Testis (tissue), 3 donors: ENCODE data around the gene UBE2K. TPM values are rescaled to one million over a fixed set of nuclear protein-coding genes. Genes with fewer than 3 reads are reported as not detected.

ENCODE experiments used
- DNase-seq: peaks from one replicate; pipeline ENCODE4 v3.0.0-alpha.2; 2019
- H3K27ac ChIP-seq, 2 donors: fragments of 200-600 bp; sonication (generic); one replicate each; pipeline ENCODE4 v1.5.1; 2019
- H3K27me3 ChIP-seq: fragments of 200-600 bp; sonication (generic); one replicate; pipeline ENCODE4 v1.5.1; 2019
- H3K36me3 ChIP-seq: fragments of 200-600 bp; sonication (generic); one replicate; pipeline ENCODE4 v1.5.1; 2017; ENCODE audit warnings: low read depth; ENCODE audit errors: missing control alignments
- H3K4me1 ChIP-seq: fragments of 200-600 bp; sonication (generic); one replicate; pipeline ENCODE4 v1.5.1; 2019
- H3K4me3 ChIP-seq, 2 donors: fragments of 200-600 bp; sonication (generic); one replicate each; pipeline ENCODE4 v1.5.1; 2017 to 2019
- H3K9me3 ChIP-seq: fragments of 200-600 bp; sonication (generic); one replicate; pipeline ENCODE4 v1.5.1; 2017
- POLR2A ChIP-seq: fragments of 450-650 bp; IDR thresholded peaks from one replicate; pipeline ENCODE4 v1.6.1; 2017; ENCODE audit warnings: antibody characterized with exemption, mild to moderate bottlenecking, moderate library complexity
- WGBS, 2 donors: methylation state at CpG; one replicate each; pipeline ENCODE4 v1.1.5; 2018; 5-methylcytosine and 5-hydroxymethylcytosine counted together
- intact Hi-C: fragments of 100-400 bp; cut with DNase I; formaldehyde crosslinking; loops from one replicate; pipeline ENCODE4 v1.15.1; 2023; ENCODE audit warnings: low total_unique reads
- polyA plus RNA-seq: library from polyadenylated mRNA; stranded (reverse); fragments of 350-450 nt; fragmentation: Illumina TruSeq; extraction: RNeasy Lipid Tissue Mini Kit (QIAGEN cat#74804); gene quantifications from one replicate; pipeline ENCODE4 v1.2.3, GENCODE V29; 2014; ENCODE audit warnings: low read depth, low replicate concordance; ENCODE audit not compliant: insufficient read depth
- small RNA-seq, 2 donors: library from RNA; depleted of rRNA; stranded (forward); fragments of <200 nt; gene quantifications; one replicate each; pipeline ENCODE3, GENCODE V24; 2016
- total RNA-seq, 2 donors: library from RNA; depleted of rRNA; stranded (reverse); fragments of >200 nt; gene quantifications; one replicate each; pipeline ENCODE4 v1.2.3, GENCODE V29; 2016
- TF ChIP-seq, protein P1 (sequence below), 3 experiments: fragments of 450-650 bp in 2 of 3; fragments of 200-600 bp in 1 of 3; sonication (generic) in 1 of 3; IDR thresholded peaks; one replicate each; pipeline ENCODE4 v1.5.1; 2016 to 2019; ENCODE audit warnings: antibody characterized with exemption in 3 of 3, mild to moderate bottlenecking in 2 of 3, moderate library complexity in 1 of 3

The UBE2K gene
- total and polyA plus RNA-seq, 3 donors from 2014 or later: 23.0 to 81.8 (median 24.3) TPM

GRCh38 chr4:39825741-39826231 lies 127.8 kb downstream of the UBE2K start:
- no peak overlapping the region for H3K27ac ChIP-seq

More at GRCh38 chr4:39825741-39826231, 127.8 kb downstream of the UBE2K start:
- Histone ChIP-seq H3K36me3 (no peaks in the 10 kb centered on the region), H3K4me1 (no peaks in the 10 kb centered on the region), H3K9me3 (no peaks in the 10 kb centered on the region), H3K27me3 (no peaks in the 10 kb centered on the region), H3K4me3 (no peak overlapping the region)
- TF ChIP-seq, protein P1, sequence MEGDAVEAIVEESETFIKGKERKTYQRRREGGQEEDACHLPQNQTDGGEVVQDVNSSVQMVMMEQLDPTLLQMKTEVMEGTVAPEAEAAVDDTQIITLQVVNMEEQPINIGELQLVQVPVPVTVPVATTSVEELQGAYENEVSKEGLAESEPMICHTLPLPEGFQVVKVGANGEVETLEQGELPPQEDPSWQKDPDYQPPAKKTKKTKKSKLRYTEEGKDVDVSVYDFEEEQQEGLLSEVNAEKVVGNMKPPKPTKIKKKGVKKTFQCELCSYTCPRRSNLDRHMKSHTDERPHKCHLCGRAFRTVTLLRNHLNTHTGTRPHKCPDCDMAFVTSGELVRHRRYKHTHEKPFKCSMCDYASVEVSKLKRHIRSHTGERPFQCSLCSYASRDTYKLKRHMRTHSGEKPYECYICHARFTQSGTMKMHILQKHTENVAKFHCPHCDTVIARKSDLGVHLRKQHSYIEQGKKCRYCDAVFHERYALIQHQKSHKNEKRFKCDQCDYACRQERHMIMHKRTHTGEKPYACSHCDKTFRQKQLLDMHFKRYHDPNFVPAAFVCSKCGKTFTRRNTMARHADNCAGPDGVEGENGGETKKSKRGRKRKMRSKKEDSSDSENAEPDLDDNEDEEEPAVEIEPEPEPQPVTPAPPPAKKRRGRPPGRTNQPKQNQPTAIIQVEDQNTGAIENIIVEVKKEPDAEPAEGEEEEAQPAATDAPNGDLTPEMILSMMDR (IDR thresholded peaks at IDR 0.05): no peak
- TF ChIP-seq POLR2A: no peak
- 76 to 87% methylated on average over 7 of the region's 7 CpGs for WGBS, 2 donors
- intact Hi-C loops: no loop called here
- no peak for DNase-seq

Small RNA genes lying within 50 kb of the gene (small RNA-seq; reads per million reads assigned to genes)
- gene RF00019 (0 reads per million in 2 donors), gene RN7SL558P (0 reads per million in 2 donors)

Other genes with a start within 250 kb of the UBE2K start
- gene RPL9, start 239.2 kb upstream of the UBE2K start, total RNA-seq: 1,000 to 10,000 TPM in 1 of 2 donors, 100 to 1,000 TPM in 1; 755 to 1,313 TPM
- gene RPL9, start 239.2 kb upstream of the UBE2K start, polyA plus RNA-seq: 1,315 TPM
- 10 to 100 TPM; 24.0 to 31.1 TPM for gene LIAS, start 239.1 kb upstream of the UBE2K start, total RNA-seq
- 59.0 TPM for gene LIAS, start 239.1 kb upstream of the UBE2K start, polyA plus RNA-seq
- 10 to 100 TPM; 11.3 to 21.4 TPM for gene UGDH, start 170.7 kb upstream of the UBE2K start, total RNA-seq
- 8.1 TPM for gene UGDH, start 170.7 kb upstream of the UBE2K start, polyA plus RNA-seq
- 10 to 100 TPM; 20.4 to 32.0 TPM for gene SMIM14, start 59.3 kb upstream of the UBE2K start, total RNA-seq
- 73.8 TPM for gene SMIM14, start 59.3 kb upstream of the UBE2K start, polyA plus RNA-seq